Measurements from ENCODE around the gene SEMA5B. TPM values are rescaled to one million over a fixed set of nuclear protein-coding genes. Genes with fewer than 3 reads are reported as not detected.

Gene SEMA5B
- total and polyA plus RNA-seq, 2 experiments from 2014 or later = 8.0 to 26.8 TPM

DNA sequence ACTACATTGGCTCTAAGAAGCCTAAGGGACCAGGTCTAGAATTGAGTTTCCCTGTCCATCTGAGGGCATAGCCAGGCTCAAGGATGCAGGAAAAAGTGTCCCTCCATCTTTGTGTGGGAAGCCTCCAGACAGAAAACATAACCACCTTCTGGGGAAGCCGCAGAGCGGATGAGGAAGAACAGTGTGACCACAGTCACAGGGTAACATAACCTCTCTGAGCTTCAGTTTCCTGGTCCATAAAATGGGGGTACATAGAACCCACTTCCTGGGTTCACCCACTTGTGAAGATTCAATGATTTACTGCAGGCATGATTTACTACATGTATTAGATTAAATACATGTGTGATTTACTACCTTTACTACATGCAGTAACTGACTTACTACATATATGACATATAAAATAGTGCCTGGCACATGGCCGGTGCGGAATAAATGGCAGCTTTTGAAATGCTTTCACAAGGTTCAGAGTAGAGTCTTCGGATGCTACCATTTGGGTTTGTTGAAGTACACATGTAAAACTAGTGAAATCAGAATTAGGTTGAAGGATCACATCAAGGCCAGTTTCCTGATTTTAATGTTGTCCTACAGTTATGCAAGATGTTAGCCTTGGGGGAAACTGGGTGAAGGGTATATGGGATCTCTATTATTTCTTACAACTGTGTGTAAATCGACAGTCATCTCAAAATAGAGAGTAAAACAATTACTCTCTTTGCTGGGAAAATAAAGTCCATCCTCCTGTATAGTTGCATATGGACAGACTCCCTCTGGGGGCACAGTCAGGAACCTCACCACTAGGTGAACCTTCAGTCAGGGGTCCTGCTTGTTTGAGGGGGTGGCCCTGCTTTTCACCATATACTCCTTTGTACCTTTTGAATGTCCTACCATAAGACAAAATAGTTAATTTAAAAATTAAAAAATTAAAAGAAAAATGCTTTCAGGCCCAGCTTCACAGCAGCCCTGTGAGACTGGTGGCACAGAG, 86.0 kb downstream of the SEMA5B start:
- Histone ChIP-seq H3K4me2 (no peak overlapping the region), H4K20me1 (replicated peaks; ENCODE audit: insufficient read depth) (no peaks in the 10 kb centered on the region), H3K27ac (ENCODE audit: low read depth) (no peak overlapping the region), H3F3A (replicated peaks; ENCODE audit: low read depth) (no peaks in the 10 kb centered on the region), H2AFZ (no peak overlapping the region), H3K79me2 (replicated peaks; ENCODE audit: insufficient read depth) (no peaks in the 10 kb centered on the region), H3K4me3 (no peak overlapping the region), H3K4me1 (ENCODE audit: insufficient read depth) (0 out of 2 replicates have a peak, but pooled peaks cover 5% of the 10 kb centered on the region), H3K9me2 (ENCODE audit: insufficient read depth) (no peaks in the 10 kb centered on the region), H3K36me3 (ENCODE audit: insufficient read depth) (no peaks in the 10 kb centered on the region), H3K27me3 (ENCODE audit: insufficient read depth) (no peaks in the 10 kb centered on the region; the same call in 1 of the 2 replicates)
- Mint-ChIP-seq H3K27ac (no peak overlapping the region), H3K4me3 (no peak overlapping the region), H3K27me3 (ENCODE audit: insufficient read depth, low read depth, poor library complexity) (peaks cover 12% of the 10 kb centered on the region), H3K9me3 (no peaks in the 10 kb centered on the region), H3K36me3 (ENCODE audit: low read depth) (no peaks in the 10 kb centered on the region), H3K4me1 (peaks cover 13% of the 10 kb centered on the region)
- TF ChIP-seq EZH2phosphoT487 (IDR thresholded peaks at IDR 0.05; ENCODE audit: unreplicated experiment) = no peak
- TF ChIP-seq, protein P1, sequence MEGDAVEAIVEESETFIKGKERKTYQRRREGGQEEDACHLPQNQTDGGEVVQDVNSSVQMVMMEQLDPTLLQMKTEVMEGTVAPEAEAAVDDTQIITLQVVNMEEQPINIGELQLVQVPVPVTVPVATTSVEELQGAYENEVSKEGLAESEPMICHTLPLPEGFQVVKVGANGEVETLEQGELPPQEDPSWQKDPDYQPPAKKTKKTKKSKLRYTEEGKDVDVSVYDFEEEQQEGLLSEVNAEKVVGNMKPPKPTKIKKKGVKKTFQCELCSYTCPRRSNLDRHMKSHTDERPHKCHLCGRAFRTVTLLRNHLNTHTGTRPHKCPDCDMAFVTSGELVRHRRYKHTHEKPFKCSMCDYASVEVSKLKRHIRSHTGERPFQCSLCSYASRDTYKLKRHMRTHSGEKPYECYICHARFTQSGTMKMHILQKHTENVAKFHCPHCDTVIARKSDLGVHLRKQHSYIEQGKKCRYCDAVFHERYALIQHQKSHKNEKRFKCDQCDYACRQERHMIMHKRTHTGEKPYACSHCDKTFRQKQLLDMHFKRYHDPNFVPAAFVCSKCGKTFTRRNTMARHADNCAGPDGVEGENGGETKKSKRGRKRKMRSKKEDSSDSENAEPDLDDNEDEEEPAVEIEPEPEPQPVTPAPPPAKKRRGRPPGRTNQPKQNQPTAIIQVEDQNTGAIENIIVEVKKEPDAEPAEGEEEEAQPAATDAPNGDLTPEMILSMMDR (conservative IDR thresholded peaks at IDR 0.05; ENCODE audit: low read depth in 2 of 2) = peak; percentile 32 to 46
- DNase-seq (ENCODE audit: low spot score) = no peak
- no peak for ATAC-seq

DNA sequence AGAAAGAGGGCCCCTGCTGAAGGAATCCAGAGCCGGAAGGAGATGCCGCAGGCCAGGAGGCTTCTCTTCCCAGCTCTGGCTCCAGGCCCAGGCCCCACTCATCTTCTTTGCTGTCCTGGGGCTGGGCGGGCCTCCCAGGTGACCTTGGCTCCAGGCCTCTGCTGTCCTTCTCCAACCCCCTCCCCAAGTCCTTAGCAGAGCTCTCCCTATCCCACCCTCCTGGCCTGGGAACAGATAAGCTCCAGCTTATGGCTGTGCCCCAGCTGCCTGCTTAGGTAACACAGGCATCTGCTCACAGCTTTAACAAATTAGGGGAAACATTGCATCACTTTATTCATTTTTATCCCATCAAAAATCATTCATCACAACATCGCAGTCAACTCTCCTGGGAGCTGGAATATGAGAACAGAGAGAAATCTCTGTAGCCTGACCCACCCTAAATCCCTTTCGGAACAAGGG, 86.9 kb downstream of the SEMA5B start:
- Mint-ChIP-seq H3K4me1 (peaks cover 7% of the 10 kb centered on the region), H3K4me3 (no peak overlapping the region), H3K36me3 (ENCODE audit: low read depth) (no peaks in the 10 kb centered on the region), H3K9me3 (no peaks in the 10 kb centered on the region), H3K27ac (no peak overlapping the region), H3K27me3 (ENCODE audit: insufficient read depth, low read depth, poor library complexity) (peaks cover 12% of the 10 kb centered on the region)
- Histone ChIP-seq H3K27me3 (ENCODE audit: insufficient read depth) (no peaks in the 10 kb centered on the region; the same call in 1 of the 2 replicates), H3F3A (replicated peaks; ENCODE audit: low read depth) (no peaks in the 10 kb centered on the region), H3K4me2 (no peak overlapping the region), H3K36me3 (ENCODE audit: insufficient read depth) (no peaks in the 10 kb centered on the region; the same call in 1 of the 2 replicates), H3K79me2 (replicated peaks; ENCODE audit: insufficient read depth) (no peaks in the 10 kb centered on the region), H2AFZ (no peak overlapping the region), H3K4me3 (no peak overlapping the region), H4K20me1 (replicated peaks; ENCODE audit: insufficient read depth) (no peaks in the 10 kb centered on the region), H3K27ac (ENCODE audit: low read depth) (no peak overlapping the region), H3K9me2 (ENCODE audit: insufficient read depth) (no peaks in the 10 kb centered on the region), H3K4me1 (ENCODE audit: insufficient read depth) (0 out of 2 replicates have a peak, but pooled peaks cover 5% of the 10 kb centered on the region)
- ATAC-seq = no peak
- no peak for DNase-seq (ENCODE audit: low spot score)
- TF ChIP-seq EZH2phosphoT487 (IDR thresholded peaks at IDR 0.05; ENCODE audit: unreplicated experiment) = no peak
- no peak for TF ChIP-seq EZH2 (IDR thresholded peaks at IDR 0.05; ENCODE audit: low read depth, unreplicated experiment)
- TF ChIP-seq CREB1 (CRISPR knock-in tag; IDR thresholded peaks at IDR 0.05; ENCODE audit: low read depth) = no peak
- TF ChIP-seq, protein P1 (conservative IDR thresholded peaks at IDR 0.05; ENCODE audit: low read depth in 2 of 2) = no peak
- no peak for TF ChIP-seq ZNF331 (CRISPR knock-in tag; IDR thresholded peaks at IDR 0.05; ENCODE audit: low read depth)
- TF ChIP-seq NANOG (IDR thresholded peaks at IDR 0.05; ENCODE audit: borderline replicate concordance) = no peak
- TF ChIP-seq ZNF114 (CRISPR knock-in tag; IDR thresholded peaks at IDR 0.05) = no peak
- TF ChIP-seq, protein P2, sequence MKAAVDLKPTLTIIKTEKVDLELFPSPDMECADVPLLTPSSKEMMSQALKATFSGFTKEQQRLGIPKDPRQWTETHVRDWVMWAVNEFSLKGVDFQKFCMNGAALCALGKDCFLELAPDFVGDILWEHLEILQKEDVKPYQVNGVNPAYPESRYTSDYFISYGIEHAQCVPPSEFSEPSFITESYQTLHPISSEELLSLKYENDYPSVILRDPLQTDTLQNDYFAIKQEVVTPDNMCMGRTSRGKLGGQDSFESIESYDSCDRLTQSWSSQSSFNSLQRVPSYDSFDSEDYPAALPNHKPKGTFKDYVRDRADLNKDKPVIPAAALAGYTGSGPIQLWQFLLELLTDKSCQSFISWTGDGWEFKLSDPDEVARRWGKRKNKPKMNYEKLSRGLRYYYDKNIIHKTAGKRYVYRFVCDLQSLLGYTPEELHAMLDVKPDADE (IDR thresholded peaks at IDR 0.05) = no peak
